Measurements from ENCODE around the gene ZNF24.

ZNF24 gene

DNA sequence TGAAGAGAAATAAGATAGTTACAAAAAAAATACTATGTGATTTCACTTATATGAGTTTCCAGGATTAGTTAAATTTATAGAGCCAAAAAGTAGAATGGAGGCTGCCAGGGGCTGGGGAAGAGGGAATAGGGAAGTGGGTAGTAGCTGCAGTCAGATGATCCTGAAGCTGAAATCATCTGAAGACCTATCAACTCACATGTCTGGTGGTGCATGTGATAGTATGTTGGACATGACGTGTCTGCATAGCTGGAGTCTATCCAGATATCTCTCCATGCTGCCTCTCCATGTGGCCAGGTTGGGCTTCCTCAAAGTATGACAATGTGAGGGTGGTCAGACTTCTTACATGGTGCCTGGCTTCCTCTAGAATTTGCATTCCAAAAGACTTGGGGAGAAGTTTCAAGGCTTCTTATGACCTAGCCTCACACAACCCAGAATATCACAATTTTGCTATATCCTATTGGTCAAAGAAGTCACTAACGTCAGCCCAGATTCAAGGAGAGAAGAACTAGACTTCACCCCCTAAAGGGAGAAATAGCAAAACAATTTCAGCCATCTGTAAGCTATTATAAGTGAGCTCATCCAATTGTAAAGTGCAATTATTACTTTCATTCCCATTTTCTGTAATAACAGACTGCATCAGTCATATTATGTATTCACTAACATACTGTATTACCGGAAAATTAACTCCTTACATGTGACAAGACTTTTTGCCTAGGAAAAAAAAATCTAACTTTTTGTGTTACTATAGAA is 46.9 kb upstream of the ZNF24 start:
- Histone ChIP-seq H3K9ac (ENCODE audit: low read depth, low read length) (no peak overlapping the region), H3K79me2 (ENCODE audit: insufficient read depth, low read length) (no peaks in the 10 kb centered on the region), H3K4me2 (ENCODE audit: insufficient read depth, low read length) (no peak overlapping the region), H4K20me1 (ENCODE audit: insufficient read depth, low read length) (no peaks in the 10 kb centered on the region), H3K27me3 (ENCODE audit: insufficient read depth, low read length, poor library complexity) (peaks cover 4% of the 10 kb centered on the region), H2AFZ (ENCODE audit: low read depth, low read length) (no peak overlapping the region), H3K9me3 (ENCODE audit: insufficient read depth, low read length, severe bottlenecking) (no peaks in the 10 kb centered on the region), H3K27ac (ENCODE audit: low read length) (no peak overlapping the region), H3K4me1 (ENCODE audit: insufficient read depth, low read length) (peaks cover 5% of the 10 kb centered on the region), H3K36me3 (ENCODE audit: insufficient read depth, low read length) (no peaks in the 10 kb centered on the region), H3K4me3 (ENCODE audit: low read depth in 1 of 2, low read length in 2 of 2) (no peak overlapping the region)
- ATAC-seq (ENCODE audit: insufficient read depth, low read depth) (no peak), DNase-seq (no peak)
- TF ChIP-seq, protein P1, sequence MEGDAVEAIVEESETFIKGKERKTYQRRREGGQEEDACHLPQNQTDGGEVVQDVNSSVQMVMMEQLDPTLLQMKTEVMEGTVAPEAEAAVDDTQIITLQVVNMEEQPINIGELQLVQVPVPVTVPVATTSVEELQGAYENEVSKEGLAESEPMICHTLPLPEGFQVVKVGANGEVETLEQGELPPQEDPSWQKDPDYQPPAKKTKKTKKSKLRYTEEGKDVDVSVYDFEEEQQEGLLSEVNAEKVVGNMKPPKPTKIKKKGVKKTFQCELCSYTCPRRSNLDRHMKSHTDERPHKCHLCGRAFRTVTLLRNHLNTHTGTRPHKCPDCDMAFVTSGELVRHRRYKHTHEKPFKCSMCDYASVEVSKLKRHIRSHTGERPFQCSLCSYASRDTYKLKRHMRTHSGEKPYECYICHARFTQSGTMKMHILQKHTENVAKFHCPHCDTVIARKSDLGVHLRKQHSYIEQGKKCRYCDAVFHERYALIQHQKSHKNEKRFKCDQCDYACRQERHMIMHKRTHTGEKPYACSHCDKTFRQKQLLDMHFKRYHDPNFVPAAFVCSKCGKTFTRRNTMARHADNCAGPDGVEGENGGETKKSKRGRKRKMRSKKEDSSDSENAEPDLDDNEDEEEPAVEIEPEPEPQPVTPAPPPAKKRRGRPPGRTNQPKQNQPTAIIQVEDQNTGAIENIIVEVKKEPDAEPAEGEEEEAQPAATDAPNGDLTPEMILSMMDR (IDR thresholded peaks at IDR 0.05; ENCODE audit: borderline replicate concordance, extremely low read depth, low read length, poor library complexity, severe bottlenecking): no peak
- TF ChIP-seq EZH2 (IDR thresholded peaks at IDR 0.05; ENCODE audit: borderline replicate concordance, low read depth, low read length, severe bottlenecking): no peak

DNA sequence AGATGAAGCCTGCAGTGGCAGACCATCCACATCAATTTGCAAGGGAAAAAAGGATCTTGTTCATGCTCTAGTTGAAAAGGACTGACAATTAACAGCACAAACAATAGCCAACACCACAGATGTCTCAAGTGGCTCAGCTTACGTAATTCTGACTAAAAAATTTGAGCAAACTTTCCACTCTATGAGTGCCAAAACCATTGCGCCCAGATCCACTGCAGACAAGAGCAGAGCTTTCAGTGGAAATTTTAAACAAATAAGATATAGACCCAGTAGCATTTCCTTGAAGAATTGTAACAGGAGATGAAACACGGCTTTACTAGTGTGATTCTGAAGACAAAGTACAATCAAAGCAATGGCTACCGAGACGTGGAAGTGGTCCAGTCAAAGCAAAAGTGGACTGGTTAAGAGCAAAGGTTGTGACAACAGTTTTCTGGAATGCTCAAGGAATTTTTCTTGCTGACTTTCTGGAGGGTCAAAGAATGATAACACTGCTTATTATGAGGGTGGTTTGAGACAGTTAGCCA is 44.9 kb upstream of the ZNF24 start:
- no peak for ATAC-seq (ENCODE audit: insufficient read depth, low read depth)
- Histone ChIP-seq H3K27ac (ENCODE audit: low read length) (no peak overlapping the region), H3K79me2 (ENCODE audit: insufficient read depth, low read length) (no peaks in the 10 kb centered on the region), H2AFZ (ENCODE audit: low read depth, low read length) (no peak overlapping the region), H4K20me1 (ENCODE audit: insufficient read depth, low read length) (no peaks in the 10 kb centered on the region), H3K27me3 (ENCODE audit: insufficient read depth, low read length, poor library complexity) (peaks cover 4% of the 10 kb centered on the region), H3K4me3 (ENCODE audit: low read depth in 1 of 2, low read length in 2 of 2) (no peak overlapping the region), H3K4me1 (ENCODE audit: insufficient read depth, low read length) (peaks cover 5% of the 10 kb centered on the region), H3K4me2 (ENCODE audit: insufficient read depth, low read length) (no peak overlapping the region), H3K36me3 (ENCODE audit: insufficient read depth, low read length) (no peaks in the 10 kb centered on the region), H3K9ac (ENCODE audit: low read depth, low read length) (no peak overlapping the region), H3K9me3 (ENCODE audit: insufficient read depth, low read length, severe bottlenecking) (no peaks in the 10 kb centered on the region)
- DNase-seq: no peak
- TF ChIP-seq, protein P1 (IDR thresholded peaks at IDR 0.05; ENCODE audit: borderline replicate concordance, extremely low read depth, low read length, poor library complexity, severe bottlenecking): no peak
- no peak for TF ChIP-seq EZH2 (IDR thresholded peaks at IDR 0.05; ENCODE audit: borderline replicate concordance, low read depth, low read length, severe bottlenecking)

DNA sequence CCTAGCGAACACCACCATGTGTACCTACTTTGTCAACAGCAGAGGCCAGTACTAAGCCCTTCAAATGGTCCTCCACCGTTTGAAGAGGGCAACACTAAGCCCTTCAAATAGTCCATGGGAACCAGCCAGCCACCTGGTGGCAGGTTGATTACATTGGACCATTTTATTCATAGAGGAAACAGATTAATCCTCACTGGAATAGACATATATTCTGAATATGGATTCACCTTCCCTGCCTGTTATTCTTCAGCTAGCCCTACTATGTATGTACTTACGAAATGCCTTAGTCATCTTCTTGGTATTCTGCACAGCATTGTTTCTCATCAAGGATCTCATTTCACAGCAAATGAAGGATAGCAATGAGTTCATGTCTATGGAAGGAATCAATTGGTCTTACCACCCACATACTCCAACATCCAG is 42.9 kb upstream of the ZNF24 start:
- peaks cover 5% of the 10 kb centered on the region for H3K4me1 ChIP-seq (ENCODE audit: insufficient read depth, low read length)
- DNase-seq: no peak
- H2AFZ ChIP-seq (ENCODE audit: low read depth, low read length): no peak overlapping the region

More for the DNA sequence above, 42.9 kb upstream of the ZNF24 start:
- H4K20me1 ChIP-seq (ENCODE audit: insufficient read depth, low read length): no peaks in the 10 kb centered on the region
- no peaks in the 10 kb centered on the region for H3K36me3 ChIP-seq (ENCODE audit: insufficient read depth, low read length)
- no peaks in the 10 kb centered on the region for H3K79me2 ChIP-seq (ENCODE audit: insufficient read depth, low read length)
- ATAC-seq (ENCODE audit: insufficient read depth, low read depth): peak; percentile 45; the same call in 1 of the 3 replicates
- no peak overlapping the region for H3K9ac ChIP-seq (ENCODE audit: low read depth, low read length)
- H3K27me3 ChIP-seq (ENCODE audit: insufficient read depth, low read length, poor library complexity): peaks cover 9% of the 10 kb centered on the region
- H3K27ac ChIP-seq (ENCODE audit: low read length): no peak overlapping the region
- H3K9me3 ChIP-seq (ENCODE audit: insufficient read depth, low read length, severe bottlenecking): no peaks in the 10 kb centered on the region
- no peak overlapping the region for H3K4me3 ChIP-seq (ENCODE audit: low read depth in 1 of 2, low read length in 2 of 2)
- no peak overlapping the region for H3K4me2 ChIP-seq (ENCODE audit: insufficient read depth, low read length)
- no peak for TF ChIP-seq EZH2 (IDR thresholded peaks at IDR 0.05; ENCODE audit: borderline replicate concordance, low read depth, low read length, severe bottlenecking)
- TF ChIP-seq, protein P1 (IDR thresholded peaks at IDR 0.05; ENCODE audit: borderline replicate concordance, extremely low read depth, low read length, poor library complexity, severe bottlenecking): peak; percentile 41
